VCaP (cell line): ENCODE data around the gene TSHZ2.
A peak's percentile ranks its signal among the peaks of the same experiment; 100 is the strongest.

Experiments
- H3K27ac ChIP-seq: fragments of 450-650 bp; 2 replicates; pipeline ENCODE4 v1.5.1; 2017
- TF ChIP-seq, protein P1 (sequence below): fragments of 450-650 bp; conservative IDR thresholded peaks from 2 replicates; pipeline ENCODE4 v1.5.1; 2017; ENCODE audit warnings: mild to moderate bottlenecking, moderate library complexity

The TSHZ2 gene

DNA sequence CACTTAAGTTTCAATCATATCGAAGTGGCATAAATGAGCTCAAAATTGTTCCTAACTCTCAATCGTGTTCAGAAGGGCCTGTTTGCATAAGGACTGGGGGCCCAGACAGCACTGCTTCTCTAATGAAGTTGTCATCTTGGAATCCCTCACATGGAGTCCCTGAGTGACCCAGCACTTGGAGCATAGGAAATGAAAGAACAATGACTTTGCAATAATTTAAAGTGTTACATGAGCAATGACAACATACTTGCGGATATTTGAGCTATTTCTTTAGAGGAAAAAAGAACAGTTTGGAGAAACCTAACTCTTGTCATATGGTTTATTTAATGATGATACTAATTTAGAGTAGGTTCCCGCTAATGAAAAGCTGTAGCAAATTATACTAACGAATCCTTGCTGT, 239.9 kb downstream of the TSHZ2 start:
- no peak overlapping the region for H3K27ac ChIP-seq
- TF ChIP-seq, protein P1, sequence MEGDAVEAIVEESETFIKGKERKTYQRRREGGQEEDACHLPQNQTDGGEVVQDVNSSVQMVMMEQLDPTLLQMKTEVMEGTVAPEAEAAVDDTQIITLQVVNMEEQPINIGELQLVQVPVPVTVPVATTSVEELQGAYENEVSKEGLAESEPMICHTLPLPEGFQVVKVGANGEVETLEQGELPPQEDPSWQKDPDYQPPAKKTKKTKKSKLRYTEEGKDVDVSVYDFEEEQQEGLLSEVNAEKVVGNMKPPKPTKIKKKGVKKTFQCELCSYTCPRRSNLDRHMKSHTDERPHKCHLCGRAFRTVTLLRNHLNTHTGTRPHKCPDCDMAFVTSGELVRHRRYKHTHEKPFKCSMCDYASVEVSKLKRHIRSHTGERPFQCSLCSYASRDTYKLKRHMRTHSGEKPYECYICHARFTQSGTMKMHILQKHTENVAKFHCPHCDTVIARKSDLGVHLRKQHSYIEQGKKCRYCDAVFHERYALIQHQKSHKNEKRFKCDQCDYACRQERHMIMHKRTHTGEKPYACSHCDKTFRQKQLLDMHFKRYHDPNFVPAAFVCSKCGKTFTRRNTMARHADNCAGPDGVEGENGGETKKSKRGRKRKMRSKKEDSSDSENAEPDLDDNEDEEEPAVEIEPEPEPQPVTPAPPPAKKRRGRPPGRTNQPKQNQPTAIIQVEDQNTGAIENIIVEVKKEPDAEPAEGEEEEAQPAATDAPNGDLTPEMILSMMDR, result no peak

DNA sequence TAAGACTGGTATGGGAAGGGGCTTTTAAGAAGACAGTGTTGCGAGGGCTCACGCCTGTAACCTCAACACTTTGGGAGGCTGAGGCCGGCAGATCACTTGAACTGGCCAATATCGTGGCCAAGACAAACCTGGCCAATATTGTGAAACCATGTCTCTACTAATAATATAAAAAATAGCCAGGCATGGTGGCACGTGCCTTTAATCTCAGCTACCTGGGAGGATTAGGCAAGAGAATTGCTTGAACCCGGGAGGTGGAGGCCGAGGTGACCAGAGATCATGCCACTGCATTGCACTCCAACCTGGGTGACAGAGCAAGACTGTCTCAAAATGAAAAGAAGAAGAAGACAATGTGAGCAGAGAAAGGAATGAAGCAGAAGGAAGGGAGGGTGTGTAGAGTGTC, 242.2 kb downstream of the TSHZ2 start:
- TF ChIP-seq, protein P1, result no peak
- no peak overlapping the region for H3K27ac ChIP-seq

DNA sequence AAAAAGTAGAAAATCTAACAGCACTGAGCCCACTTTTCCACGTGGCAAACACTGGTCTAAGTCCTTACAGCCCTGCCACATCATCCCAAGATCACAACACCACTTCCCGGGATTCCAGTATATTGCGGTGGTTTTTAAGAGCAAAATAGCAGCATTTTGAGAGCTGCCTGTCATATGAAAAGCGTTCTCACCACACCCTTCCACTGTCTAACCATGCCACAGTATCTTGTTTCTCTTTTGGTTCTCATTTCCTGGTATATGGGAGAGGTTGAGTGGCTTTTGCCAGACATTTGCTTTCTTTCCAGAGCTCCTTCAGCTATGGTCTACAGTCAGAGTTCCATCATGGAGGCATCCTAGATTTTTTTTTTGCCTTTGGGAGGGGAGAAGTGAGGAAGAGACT, 243.0 kb downstream of the TSHZ2 start:
- no peak overlapping the region for H3K27ac ChIP-seq
- TF ChIP-seq, protein P1, result no peak

DNA sequence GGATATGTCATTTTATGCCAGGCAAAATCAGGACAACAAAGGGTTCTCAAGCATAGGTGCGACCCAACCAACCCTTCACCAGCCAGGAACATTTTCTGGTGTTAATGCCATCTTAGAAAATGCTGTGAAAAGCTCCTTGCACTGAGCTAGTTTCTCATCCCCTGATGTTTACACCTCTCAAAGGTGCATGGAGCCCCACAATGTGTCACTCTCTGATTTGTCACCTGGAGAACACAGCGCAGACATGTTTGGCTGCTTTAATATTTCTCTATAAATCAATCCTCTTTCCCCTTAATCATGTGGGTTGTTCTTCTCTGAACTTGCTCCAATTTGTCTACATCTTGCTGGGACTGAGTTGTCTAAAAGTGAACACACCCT, 244.3 kb downstream of the TSHZ2 start:
- peak overlapping the region; percentile 20; the same call in 1 of the 2 replicates for H3K27ac ChIP-seq

DNA sequence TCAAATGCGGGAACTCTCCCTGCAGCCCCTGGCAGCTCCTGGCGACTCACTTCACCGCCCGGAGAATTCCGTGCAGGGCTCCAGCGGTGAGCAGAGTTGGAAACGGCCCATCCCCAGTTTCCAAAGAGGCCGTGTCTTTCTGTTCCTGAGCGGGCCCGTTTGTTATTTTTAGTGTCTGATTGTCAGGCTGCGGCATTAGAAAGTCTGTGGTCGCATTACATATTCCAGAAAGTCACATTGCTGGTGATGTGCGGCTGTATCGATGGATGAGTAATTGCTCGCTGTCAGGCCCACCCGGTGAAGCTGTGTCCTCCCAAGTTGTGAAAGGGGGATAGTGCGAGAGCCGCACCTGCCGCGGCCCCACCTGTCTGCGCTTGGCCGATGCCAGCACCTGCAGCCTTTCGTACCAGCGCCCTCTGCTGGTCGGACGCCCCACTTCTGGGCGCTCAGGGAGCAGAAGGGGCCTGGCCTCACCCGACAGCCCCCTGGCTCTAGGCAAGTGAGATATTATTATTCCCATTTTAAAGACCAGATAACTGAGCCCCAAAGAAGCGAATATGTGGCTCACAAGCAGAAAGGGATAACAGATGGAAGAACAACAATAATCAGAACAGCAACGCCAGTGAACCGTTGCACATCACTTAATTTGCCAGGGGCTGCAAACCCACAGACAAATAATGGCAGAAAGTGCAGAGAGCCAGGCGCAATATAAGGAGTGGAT, 244.9 kb downstream of the TSHZ2 start:
- TF ChIP-seq, protein P1, result peak; percentile 97

More for the DNA sequence above, 244.3 kb downstream of the TSHZ2 start:
- TF ChIP-seq, protein P1, result no peak

DNA sequence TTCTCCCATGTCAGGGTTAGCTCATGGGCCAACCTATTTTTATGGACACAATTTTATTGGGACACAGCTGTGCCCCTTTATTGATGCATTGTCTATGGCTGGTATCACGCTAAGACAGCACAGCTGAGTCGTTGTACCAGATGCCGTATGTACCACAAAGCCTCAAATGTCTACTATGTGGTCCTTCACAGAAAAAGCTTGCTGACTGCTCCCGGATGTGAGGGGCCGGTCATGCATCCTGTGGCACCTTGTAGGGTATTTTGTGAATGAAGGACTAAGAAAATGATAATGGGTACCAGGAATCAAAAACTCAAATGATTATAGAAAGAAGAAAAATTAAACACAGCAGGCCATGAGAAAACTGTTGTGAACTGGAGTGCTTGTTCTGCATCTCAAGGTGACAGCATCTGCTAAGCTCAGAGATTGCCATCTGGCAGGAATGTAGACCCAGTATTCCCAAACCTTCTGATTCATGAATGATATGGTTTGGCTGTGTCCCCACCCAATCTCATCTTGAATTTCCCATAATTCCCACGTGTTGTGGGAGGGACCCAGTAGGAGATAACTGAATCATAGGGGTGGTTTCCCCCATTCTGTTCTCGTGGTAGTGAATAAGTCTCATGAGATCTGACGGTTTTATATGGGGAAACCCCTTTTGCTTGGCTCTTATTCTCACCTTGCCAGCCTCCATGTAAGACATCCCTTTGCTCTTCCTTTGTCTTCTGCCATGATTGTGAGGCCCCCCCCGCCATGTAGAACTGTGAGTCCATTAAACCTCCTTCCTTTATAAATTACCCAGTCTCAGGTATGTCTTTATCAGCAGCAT, 248.5 kb downstream of the TSHZ2 start:
- H3K27ac ChIP-seq, result no peak overlapping the region
- TF ChIP-seq, protein P1, result no peak

More for the DNA sequence above, 244.9 kb downstream of the TSHZ2 start:
- peak overlapping the region; percentile 20; the same call in 1 of the 2 replicates for H3K27ac ChIP-seq

DNA sequence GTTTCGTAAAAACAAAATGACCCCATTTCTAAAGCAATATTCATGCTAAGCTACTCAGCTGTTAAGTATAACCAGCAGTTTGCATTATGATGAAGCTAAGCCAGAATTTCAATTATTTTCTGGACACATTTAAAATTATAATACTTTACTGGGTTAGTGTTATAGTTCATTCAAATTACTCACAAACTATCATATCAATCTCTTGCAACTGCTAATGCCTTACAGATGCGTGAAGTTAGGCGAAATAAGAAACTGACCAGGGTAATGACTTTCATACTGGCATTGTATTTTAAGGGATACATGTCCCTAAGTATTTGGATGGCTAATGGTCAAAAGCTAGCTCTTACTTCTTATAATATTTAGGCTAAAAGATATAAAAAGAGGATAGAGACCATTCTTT, 249.6 kb downstream of the TSHZ2 start:
- TF ChIP-seq, protein P1, result no peak
- H3K27ac ChIP-seq, result no peak overlapping the region
